ENCODE data around the gene CCNL1.
"Not testable (repeated sequence)": the region's sequence is repeated elsewhere in the genome, so short reads cannot be mapped to it uniquely, and the experiment has no call there.

Gene CCNL1

DNA sequence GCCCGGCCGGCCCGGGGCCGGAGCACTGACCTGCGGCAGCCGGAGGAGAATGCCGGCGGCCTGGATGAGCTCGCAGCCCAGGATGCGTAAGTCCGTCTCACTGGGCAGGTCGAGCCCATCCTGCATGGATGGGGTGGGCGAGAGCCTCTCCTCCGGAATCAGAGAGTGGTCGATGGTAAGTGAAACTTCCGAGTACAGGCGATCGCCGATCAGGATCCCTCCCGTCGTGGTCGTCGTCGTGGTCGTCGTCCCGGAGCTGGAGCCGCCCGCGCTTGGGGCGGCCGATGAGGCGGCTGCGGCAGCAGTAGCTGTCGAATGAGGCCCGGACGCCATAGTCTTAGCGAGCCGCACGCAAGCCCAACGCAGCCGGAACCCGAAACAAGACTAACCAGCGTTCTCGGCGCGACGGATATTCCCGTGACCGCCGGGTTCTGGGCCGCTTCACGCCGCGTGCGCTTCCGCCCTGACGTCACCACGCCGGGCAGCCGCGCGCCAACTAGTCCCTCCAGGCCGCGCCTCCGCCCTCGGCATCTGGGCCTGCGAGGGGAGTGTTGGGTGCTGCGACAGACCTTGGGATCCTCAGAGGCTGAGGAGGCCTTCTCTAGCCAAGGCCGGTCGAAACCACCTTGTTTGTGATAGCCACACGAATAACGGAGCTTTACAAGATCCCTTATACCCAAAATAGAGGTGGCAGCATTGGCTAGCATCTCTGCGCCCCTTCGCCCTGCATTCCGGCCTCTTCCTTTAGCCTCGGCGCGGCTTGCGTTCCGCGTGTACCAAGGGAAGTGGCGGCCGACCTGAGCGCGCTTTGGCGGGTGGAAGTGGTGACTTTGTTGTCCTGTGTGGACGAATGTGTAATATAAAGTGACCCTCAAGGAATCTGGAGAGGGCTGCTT is at the start of gene CCNL1:
Gene CCNL1 (minus strand): TSS at position 386 of the 896 bp plus-strand sequence. CDS start 53 bp downstream, at position 333.
- peak; percentile 99 for DNase-seq

DNA sequence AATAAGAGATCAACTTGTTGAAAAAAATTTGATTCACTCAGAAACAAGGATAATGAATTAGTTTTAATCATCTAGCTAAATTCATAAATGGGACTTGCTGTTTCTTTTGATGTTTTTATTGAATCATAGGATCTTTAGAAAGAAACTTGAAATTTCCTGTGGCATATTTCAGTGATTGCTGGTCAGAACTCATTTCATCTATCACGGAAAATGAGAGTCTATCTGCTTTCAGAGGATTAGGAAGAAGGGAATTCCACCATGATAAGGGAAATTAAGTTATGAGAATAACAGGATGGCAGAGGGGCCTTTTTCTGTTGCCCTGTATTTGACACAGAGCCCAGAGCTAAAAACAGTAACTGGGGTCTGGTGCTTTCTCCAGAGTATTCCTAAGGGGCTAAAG is 44.9 kb upstream of the CCNL1 start:
- DNase-seq, result no peak

DNA sequence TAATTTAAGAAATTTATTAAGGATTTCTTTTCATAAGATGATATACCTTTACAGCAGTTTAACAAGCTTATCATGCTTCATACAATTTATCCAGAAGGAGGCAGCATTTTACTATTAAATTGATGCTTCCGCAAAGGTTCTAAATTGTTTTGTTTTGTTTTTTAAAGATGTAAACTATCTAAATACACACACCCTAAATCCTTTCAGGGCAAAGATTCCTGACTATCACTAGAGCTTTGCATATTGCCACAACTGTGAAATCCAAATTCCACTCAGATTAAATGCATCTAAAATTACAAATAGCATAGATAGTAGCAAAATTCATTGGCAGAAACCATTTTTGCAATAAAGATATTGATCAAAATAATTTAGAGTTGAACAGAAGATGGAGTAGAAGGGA is 44.5 kb upstream of the CCNL1 start:
- peak; percentile 11 for DNase-seq

DNA sequence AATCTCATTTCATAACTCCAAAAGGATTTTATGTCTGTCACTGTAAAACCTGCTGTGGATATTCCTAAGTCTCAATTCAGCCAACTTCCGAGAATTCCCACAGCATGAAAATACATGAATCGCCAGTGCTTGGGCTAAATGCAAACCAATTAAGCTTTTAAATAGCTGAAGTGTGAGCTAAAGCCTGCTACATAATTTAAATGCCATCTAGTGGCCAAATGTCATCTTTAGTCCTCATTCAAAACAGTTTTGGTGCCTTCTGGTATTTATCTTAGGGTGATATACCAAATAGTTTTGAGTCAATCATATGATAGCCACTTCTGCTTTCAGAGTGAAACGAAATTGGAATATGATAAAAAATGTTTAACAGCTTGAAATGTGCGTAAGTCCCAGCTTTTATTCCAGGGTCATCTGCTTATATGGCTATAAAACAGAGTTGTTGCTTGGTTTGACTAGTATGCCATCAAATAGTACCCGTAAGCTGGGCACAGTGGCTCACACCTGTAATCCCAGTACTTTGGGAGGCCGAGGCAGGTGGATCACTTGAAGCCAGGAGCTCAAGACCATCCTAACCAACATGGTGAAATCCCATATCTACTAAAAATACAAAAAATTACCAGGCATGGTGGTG is 41.8 kb upstream of the CCNL1 start:
- DNase-seq, result peak; percentile 37

DNA sequence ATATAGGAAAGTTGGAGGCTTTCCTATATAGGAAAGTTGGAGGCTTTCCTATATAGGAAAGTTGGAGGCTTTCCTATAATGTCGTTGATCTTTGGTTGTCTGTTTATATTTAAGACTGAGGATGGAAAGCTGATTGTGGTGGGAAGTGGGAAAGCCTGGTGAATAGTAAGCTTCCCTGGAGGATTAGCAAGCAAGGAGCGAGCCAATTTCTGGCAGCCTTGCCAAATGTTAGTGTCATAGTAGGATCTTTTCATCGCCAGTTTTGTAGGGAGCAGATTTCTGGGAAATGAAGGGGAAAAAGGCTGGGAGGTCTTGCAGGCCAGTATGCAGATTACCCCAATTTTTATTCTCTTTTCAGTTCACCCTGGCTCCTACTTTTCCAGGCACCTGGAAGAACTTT is 39.9 kb upstream of the CCNL1 start:
- DNase-seq, result no peak

DNA sequence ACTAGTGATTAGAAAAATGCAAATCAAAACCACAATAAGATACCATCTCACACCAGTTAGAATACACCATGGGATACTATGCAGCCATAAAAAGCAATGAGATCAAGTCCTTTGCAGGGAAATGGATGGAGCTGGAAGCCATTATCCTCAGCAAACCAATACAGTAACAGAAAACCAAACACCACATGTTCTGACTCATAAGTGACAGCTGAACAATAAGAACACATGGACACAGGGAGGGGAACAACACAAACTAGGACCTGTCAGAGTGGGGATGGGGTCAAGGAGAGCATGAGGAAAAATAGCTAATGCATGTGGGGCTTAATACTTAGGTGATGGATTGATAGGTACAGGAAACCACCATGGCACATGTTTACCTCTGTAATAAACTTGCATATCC is 36.0 kb upstream of the CCNL1 start:
- no peak for DNase-seq

DNA sequence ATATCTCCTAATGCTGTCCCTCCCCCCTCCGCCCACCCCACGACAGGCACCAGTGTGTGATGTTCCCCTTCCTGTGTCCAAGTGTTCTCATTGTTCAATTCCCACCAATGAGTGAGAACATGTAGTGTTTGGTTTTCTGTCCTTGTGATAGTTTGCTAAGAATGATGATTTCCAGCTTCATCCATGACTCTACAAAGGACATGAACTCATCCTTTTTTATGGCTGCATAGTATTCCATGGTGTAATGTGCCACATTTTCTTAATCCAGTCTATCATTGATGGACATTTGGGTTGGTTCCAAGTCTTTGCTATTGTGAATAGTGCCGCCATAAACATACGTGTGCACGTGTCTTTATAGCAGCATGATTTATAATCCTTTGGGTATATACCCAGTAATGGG is 31.2 kb upstream of the CCNL1 start:
- DNase-seq, result not testable (repeated sequence)

DNA sequence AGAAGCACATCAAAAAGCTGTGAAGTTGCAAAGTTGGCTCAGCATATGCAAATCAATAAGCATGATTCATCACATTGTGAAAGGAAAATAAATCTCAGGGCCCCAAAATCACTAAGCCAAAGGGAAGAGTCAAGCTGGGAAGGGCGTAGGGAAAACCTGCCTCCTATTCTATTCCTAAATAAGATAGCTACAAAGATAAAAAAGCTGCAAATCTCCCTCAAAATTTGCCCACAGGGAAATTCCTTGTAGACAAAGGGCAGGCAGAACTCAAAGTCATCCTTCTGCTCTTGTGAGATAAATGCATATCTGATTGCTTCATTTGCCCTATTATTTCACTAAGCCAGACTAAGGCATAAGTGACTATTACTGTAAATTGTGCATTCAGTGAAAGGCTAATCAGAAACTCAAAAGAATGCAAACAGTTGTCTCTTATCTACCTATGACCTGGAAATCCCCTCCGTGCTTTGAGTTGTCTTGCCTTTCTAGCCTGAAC is 30.5 kb upstream of the CCNL1 start:
- no peak for DNase-seq

DNA sequence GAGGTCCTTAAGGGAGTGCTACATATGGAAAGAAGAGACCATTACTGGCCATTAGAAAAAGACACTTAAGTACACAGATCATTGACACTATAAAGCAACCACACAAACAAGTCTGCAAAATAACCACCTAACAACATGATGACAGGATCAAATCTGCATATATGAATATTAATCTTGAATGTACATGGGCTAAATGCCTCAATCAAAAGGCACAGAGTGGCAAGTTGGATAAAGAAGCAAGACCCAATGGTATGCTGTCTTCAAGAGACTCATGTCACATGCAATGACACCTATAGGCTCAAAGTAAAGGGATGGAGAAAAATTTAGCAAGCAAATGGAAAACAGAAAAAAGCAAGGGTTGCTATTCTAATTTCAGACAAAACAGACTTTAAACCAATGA is 28.4 kb upstream of the CCNL1 start:
- no peak for DNase-seq

DNA sequence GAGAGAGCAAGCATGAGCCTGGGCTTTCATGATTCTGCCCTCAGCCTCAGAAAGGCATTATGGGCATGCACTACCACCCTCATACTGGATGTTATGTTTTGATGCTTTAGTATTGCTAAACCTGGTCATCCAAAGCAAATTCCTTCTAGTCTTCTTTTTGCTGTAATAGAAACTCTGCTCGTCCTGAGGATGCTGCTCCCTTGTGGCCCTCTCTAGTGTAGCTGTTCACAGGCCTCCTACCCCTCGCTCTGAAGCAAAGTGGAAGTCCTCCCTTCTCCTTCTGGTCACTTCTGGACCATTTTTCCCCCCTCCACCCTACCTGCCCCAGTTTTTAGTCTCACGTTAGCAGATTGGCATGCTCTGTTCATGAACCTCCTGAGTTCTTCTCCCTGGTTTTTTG is 22.9 kb upstream of the CCNL1 start:
- no peak for DNase-seq

DNA sequence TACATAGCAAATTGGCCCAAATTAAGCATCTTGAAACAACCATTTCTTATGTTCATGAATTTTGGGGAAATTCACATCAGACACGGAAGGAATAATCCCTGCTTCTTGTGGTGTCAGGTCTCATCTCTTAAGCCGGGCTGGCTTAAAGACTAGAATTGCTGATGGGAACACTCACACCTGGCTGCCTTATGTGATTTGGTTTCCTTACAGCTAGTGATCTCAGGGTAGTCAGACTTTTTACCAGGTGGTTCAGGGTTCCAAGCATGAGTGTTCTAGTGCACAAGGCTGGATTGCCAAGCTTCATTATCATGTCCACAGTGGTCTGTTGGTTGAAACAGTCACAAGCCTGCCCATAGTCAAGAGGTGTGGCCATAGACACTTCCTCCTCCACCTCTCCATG is 20.3 kb upstream of the CCNL1 start:
- no peak for DNase-seq

DNA sequence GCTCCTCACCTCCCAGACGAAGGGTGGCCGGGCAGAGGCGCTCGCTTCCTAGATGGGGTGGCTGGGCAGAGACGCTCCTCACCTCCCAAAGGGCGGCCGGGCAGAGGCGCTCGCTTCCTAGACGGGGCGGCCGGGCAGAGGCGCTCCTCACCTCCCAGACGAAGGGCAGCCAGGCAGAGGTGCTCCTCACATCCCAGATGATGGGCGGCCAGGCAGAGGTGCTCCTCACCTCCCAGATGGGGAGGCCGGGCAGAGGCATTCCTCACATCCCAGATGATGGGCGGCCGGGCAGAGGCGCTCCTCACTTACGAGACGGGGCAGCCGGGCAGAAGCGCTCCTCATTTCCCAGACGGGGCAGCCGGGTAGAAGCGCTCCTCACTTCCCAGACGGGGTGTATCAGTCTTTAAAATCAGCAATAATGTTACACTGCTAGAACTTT is 19.4 kb upstream of the CCNL1 start:
- DNase-seq, result no peak

DNA sequence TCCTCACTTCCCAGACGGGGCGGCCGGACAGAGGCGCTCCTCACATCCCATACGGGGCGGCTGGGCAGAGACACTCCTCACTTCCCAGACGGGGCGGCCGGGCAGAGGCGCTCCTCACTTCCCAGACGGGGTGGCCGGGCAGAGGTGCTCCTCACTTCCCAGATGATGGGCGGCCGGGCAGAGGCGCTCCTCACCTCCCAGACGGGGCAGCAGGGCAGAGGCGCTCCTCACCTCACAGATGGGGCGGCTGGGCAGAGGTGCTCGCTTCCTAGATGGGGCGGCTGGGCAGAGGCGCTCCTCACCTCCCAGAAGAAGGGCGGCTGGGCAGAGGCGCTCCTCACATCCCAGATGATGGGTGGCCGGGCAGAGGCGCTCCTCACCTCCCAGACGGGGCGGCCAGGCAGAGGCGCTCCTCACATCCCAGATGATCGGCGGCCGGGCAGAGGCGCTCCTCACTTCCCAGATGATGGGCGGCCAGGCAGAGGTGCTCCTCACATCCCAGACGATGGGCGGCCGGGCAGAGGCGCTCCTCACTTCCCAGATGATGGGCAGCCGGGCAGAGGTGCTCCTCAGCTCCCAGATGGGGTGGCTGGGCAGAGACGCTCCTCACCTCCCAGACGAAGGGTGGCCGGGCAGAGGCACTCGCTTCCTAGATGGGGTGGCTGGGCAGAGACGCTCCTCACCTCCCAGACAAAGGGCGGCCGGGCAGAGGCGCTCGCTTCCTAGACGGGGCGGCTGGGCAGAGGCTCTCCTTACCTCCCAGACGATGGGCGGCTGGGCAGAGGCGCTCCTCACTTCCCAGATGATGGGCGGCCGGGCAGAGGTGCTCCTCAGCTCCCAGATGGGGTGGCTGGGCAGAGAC is 18.8 kb upstream of the CCNL1 start:
- not testable (repeated sequence) for DNase-seq

DNA sequence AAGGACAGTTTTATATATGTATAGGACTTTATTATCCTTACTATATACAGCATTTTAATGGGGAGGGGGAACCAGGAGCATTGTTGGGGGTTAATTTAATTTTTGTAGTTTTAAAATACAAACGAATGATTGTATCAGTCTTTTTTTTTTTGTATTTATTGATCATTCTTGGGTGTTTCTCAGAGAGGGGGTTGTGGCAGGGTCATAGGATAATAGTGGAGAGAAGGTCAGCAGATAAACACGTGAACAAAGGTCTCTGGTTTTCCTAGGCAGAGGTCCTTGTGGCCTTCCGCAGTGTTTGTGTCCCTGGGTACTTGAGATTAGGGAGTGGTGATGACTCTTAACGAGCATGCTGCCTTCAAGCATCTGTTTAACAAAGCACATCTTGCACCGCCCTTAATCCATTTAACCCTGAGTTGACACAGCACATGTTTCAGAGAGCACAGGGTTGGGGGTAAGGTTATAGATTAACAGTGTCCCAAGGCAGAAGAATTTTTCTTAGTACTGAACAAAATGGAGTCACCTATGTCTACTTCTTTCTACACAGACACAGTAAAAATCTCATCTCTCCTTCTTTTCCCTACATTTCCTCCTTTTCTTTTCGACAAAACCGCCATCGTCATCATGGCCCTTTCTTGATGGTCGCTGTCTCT is 18.0 kb upstream of the CCNL1 start:
- not testable (repeated sequence) for DNase-seq

DNA sequence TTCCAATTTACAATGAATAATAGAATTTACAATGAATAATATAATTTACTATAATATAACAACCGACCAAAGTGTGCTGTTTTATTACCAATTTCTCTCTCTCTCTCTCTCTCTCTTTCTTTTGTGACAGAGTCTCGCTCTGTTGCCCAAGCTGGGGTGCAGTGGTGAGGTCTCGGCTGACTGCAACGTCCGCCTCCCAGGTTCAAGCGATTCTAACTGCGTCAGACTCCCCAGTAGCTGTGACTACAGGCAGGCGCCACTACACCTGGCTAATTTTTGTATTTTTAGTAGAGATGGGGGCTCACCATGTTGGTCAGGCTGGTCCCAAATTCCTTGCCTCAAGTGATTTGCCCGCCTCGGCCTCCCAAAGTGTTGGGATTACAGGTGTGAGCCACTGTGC is 17.0 kb upstream of the CCNL1 start:
- DNase-seq, result no peak

DNA sequence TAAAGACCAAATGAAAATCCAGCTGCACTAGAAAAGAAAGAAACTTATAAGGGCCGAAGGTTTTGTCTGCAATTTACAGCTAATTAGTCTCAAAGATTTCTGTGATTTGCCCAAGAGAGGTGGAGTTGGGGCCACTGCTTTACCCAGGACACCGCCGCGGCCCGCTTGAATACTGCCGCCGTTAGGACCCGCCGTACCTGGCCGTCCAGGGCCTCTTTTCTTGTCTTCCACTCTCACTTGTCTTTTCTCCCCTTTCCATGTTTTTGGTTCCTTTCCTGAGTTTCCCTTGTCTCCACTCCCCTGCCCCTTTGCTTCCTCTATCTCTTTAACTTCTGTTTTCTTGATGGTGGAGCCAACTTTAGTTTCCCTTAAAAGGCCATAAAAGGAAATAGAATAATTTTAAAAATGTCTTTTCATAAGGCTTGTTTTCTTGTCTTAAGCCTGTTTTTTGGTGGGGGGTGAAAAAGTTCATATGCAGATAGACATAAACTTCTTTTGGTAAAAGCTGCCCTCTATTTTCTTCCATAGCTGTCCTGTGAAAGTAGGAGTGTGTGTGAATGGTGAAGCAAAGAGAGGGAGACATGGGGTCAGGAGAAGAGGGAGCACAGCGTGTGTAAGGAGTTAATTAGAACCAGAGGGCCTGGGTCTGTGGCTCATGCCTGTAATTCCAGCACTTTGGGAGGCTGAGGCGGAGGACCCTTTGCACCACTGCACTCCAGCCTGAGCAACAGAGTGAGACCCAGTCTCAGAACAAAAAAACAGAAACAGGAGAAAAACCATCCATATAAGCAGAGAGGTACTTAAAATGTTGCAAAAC is 16.0 kb upstream of the CCNL1 start:
- DNase-seq, result peak; percentile 22

DNA sequence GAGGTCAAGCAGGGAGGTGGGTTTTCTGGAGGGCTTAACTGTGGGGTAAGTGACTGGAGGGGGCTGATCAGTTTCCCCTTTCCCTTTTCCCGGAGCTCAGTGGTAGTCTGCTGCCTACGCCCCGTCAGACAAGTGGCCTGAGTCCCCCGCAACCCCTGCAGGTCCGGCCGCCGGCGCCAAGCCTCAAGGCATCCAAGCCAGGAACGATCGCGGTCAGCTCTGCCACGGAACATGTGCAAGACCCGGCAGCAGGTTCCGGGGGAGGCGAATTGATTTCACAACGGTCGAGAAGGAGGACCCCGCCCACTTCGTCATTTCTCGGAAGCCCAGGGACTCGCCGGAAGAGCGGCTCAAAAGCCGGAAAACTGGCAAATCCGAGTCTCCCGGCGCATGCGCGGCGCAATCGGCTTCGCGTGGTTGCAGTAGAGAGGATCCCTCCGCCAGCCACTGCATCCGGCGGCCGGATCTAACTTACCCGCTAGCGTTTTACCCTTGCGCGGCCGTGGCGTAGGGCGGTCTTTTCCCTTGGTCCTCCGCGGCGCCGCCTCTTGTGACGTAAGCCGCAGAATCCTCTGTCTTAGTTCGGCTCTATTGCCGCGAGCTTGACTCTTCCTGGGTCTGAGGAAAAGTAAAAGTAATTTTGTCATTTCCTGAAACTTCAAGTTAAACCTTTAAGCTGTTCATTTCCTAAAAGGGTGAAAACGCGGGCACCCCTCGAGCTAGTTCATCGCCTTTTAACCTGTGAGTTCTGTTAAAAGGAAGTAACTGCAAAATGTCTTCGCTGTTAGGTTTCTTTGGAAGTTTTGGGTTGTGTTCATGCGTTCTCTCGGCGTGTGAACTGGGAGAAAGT is 14.9 kb upstream of the CCNL1 start:
- peak; percentile 100 for DNase-seq

DNA sequence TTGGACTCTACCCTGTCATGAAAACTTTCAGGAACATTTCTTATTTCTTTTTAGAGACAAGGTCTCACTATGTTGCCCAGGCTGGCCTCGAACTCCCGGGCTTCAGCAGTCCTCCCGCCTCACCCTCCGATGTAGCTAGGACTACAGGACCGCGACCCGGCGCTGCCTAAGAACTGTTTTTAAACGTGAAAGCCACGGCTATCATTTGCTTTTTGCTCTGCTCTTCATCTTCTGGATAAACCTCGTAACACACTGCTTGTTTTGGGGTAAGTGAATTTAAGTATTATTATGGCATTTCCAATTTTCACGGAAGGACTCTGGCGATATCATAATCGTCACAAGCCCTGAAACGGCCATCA is 14.3 kb upstream of the CCNL1 start:
- peak; percentile 63 for DNase-seq

DNA sequence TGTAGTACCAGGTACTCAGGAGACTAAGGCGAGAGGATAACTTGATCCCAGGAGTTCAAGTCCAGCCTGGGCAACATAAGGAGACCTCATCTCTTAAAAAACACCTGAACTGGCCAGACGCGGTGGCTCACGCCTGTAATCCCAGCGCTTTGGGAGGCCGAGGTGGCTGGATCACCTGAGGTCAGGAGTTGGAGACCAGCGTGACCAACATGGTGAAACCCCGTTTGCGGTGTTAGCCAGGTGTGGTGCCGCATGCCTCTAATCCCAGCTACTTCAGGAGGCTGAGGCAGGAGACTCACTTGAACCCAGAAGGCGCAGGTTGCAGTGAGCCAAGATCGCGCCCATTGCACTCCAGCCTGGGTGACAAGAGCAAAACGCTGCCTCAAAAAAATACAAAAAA is 13.4 kb upstream of the CCNL1 start:
- DNase-seq, result not testable (repeated sequence)

DNA sequence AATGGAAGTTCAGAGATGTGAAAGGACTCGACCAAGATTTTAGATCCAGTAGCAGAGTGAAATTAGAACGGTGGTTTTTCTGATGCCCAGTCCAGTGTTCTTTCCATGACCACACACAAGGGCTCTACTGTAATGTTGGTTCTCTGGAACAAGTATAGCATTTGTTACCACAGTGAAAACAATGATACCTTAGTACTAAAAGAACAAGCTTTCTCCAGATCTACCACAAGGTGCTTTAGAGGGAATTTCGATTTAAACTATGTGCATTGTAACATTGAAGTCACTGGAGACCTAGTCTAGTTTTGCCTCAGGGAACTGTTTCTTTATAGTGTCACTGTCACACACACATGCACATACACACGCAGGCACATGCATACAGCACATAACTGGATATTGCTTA is 12.8 kb upstream of the CCNL1 start:
- no peak for DNase-seq

DNA sequence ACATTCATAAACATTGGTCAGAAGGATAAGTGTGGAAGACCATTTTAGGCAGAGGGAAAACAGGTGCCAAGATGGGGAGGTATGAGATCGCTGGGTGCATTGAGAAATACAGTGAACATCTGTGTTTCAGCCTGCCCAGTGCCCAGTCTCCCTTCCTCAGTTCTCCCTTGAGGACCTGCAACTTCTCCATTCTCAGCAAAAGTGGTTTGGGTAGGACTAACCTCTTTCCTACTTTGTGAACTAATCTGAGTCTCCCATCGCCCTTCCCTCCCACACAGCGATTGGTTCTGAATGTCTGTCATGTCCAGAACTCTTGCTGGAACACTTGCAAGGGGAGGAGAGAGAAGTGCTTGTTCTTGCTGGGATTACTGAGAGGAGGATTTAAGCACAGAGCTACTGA is 10.9 kb upstream of the CCNL1 start:
- no peak for DNase-seq

Data from NCI-H1105 (cell line).